Skin of body (tissue), 3 donors: ENCODE results near the gene HOXD4. TPM values are rescaled to one million over a fixed set of nuclear protein-coding genes. Genes with fewer than 3 reads are reported as not detected.

ENCODE experiments used
- DNase-seq: peaks from one replicate; lab custom pipeline; 2025; lab: John Stamatoyannopoulos, UW
- small RNA-seq: library from RNA; depleted of rRNA; stranded (forward); fragments of <200 nt; gene quantifications from one replicate; pipeline ENCODE3, GENCODE V24; 2014; ENCODE audit warnings: low replicate concordance
- total RNA-seq: library from RNA; depleted of rRNA; stranded (reverse); fragments of >200 nt; gene quantifications from one replicate; pipeline ENCODE4 v1.2.3, GENCODE V29; 2014

Gene HOXD4
- total RNA-seq, 1 donor from 2014 or later: 5.4 TPM

DNA sequence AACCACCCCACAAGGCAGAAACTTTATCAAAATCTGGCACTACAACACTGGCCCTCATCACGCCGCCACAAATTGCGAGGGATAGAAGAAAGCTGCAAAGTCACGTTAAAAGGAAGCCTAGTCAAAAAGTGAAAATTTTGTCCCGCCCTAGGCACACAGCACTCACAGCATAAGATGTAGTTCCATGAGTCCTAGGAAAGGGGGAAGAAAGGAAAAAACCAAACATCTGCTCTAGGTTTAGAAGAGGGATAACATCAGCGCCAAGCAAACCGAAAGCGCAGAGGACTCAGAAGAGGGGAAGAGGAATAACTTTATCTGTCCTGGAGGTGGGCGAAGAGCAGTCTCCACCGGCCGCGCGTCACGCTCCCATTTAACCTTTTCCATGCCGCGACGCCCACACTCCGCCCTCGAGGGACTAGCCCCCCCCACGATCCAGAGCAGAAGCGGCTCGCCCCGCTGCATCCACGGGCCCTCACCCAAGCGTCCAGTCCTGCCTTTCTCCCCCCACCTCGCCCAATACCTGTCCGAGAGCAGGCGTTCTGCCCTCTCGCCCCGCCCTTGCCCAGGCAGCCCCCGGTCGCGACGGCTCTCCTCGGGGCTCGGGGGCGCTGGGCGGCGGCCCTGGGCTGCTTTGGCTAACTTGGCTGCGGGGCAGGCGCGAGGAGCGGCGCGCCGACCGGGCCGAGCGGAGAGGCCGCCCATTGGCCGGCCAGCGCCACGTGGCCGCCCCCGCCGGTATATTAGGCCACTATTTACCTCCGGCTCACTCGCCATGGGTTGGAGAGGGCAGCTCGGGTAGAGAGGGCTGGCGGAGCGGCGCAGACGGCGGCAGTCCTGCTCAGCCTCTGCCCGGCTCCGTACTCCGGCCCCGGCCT is 36.8 kb downstream of the HOXD4 start, which contains the start of gene HOXD1:
Gene HOXD1, plus strand, starts transcription at position 770 of the 875 bp plus-strand sequence. CDS start 134 bp downstream, outside the sequence.
- DNase-seq: peak; percentile 59

- no peak for DNase-seq
Measured at GRCh38 chr2:176188774-176189680, 37.7 kb downstream of the HOXD4 start.

DNA sequence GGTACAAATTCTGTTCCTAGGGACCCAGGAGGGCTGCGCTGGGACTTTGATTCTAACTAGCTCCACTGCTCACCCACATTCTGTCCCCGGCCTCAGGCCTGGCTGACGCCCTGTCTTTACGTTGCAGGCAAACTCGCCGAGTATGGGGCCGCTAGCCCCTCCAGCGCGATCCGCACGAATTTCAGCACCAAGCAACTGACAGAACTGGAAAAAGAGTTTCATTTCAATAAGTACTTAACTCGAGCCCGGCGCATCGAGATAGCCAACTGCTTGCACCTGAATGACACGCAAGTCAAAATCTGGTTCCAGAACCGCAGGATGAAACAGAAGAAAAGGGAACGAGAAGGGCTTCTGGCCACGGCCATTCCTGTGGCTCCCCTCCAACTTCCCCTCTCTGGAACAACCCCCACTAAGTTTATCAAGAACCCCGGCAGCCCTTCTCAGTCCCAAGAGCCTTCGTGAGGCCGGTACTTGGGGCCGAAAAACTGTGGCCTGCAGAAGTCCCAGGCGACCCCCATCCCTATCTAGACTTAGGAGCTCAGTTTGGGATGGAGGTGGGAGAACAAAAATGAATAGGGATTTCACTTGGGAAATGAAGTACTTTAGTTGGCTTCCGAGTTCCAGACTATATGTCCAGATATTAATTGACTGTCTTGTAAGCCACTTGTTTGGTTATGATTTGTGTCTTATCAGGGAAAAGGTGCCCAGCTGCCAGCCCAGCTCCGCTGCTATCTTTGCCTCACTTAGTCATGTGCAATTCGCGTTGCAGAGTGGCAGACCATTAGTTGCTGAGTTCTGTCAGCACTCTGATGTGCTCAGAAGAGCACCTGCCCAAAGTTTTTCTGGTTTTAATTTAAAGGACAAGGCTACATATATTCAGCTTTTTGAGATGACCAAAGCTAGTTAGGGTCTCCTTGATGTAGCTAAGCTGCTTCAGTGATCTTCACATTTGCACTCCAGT is 38.6 kb downstream of the HOXD4 start:
- no peak for DNase-seq

DNA sequence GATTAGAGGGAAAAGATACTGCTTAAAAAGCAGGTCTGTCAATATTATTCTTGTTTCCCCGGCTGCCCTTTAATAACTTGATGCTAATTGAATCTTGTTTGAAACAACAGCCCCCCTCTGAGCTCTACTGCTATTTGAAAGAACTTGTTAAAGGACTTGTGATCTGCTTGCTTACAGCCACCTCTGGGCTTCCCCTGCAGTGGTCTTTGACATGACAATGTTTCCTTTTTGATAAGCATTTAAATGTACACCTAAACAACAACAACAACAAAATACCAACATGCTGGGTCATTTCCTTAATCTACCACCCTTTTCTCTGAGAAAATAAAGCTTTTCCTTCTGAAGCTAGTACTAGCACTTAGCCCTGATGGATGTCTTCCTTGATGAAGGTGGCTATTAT is 41.0 kb downstream of the HOXD4 start:
- no peak for DNase-seq

- DNase-seq: no peak
Measured at GRCh38 chr2:176193048-176193447, 41.7 kb downstream of the HOXD4 start.

DNA sequence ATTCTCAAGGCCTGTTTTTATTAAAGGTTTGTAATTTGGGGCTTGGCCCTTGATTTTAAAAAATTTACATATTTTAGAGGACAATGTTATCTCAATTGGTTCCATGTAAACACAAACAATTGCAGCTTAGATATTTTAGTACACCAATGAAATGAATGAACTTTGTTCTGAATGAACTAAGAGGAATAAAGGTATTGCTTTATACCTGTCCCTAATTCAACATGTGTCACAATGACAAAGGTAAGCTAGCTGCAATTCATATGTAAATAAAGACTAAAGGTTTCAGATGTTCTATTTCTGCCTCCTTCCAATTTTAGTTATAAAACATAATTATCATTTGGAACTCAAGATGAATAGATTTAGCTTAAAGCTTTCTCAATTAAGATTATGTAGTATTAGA is 48.6 kb downstream of the HOXD4 start:
- DNase-seq: no peak

- no peak for DNase-seq
Measured at GRCh38 chr2:176200971-176201370, 49.6 kb downstream of the HOXD4 start.

- DNase-seq: no peak
Measured at GRCh38 chr2:176202491-176202890, 51.1 kb downstream of the HOXD4 start.

Small RNA genes lying within 50 kb of the gene (small RNA-seq; reads per million reads assigned to genes)
- gene MIR10B: 61,771 reads per million, percentile 100 among the genes with 10 or more reads in this experiment

Other genes starting within 250 kb of the HOXD4 start
- gene LNPK, start 149.3 kb upstream of the HOXD4 start, total RNA-seq: 27.2 TPM
- not detected for gene EVX2, start 67.6 kb upstream of the HOXD4 start, total RNA-seq
- gene HOXD13, start 58.8 kb upstream of the HOXD4 start, total RNA-seq: not detected
- gene HOXD12, start 51.8 kb upstream of the HOXD4 start, total RNA-seq: not detected
- not detected for gene HOXD11, start 44.3 kb upstream of the HOXD4 start, total RNA-seq
- 1.8 TPM for gene HOXD10, start 34.8 kb upstream of the HOXD4 start, total RNA-seq
- gene HOXD9, start 28.8 kb upstream of the HOXD4 start, total RNA-seq: 4.7 TPM
- gene HOXD8, start 21.8 kb upstream of the HOXD4 start, total RNA-seq: 17.0 TPM
- 9.7 TPM for gene HOXD3, start 5.8 kb downstream of the HOXD4 start, total RNA-seq
- 0.30 TPM for gene HOXD1, start 37.1 kb downstream of the HOXD4 start, total RNA-seq
- 24.3 TPM for gene MTX2, start 117.9 kb downstream of the HOXD4 start, total RNA-seq